H7 (cell line): ENCODE measurements around the gene HVCN1. TPM values are rescaled to one million over a fixed set of nuclear protein-coding genes. Genes with fewer than 3 reads are reported as not detected.

Experiments
- DNase-seq: peaks from one replicate; pipeline ENCODE4 v3.0.0; 2012
- H3K27me3 ChIP-seq: 2 replicates; pipeline ENCODE4 v1.6.0; 2011; ENCODE audit warnings: mild to moderate bottlenecking, low read length; ENCODE audit not compliant: control insufficient read depth, insufficient read depth
- H3K36me3 ChIP-seq: replicated peaks from 2 replicates; pipeline ENCODE4 v1.5.1; 2011; ENCODE audit warnings: low read length; ENCODE audit not compliant: control insufficient read depth, insufficient read depth
- H3K4me3 ChIP-seq: 2 replicates; pipeline ENCODE4 v1.5.1; 2011; ENCODE audit warnings: low read depth, mild to moderate bottlenecking, control low read depth, low read length, moderate library complexity; ENCODE audit not compliant: insufficient read depth
- total RNA-seq: library from RNA; depleted of rRNA; stranded (reverse); fragments of >200 nt; shearing (Covaris generic); gene quantifications from 2 replicates; pipeline ENCODE4 v1.2.3, GENCODE V29; 2014; rRNA removed

The HVCN1 gene
- total RNA-seq, 1 experiment from 2014 or later = 6.9 TPM

- DNase-seq = no peak
- Histone ChIP-seq H3K36me3 (no peaks in the 10 kb centered on the region), H3K27me3 (no peaks in the 10 kb centered on the region), H3K4me3 (no peak overlapping the region)
These were observed 89.6 kb downstream of the HVCN1 start for GRCh38 chr12:110599334-110599733.

Other genes with a start within 250 kb of the HVCN1 start
- gene ARPC3, start 238.8 kb downstream of the HVCN1 start, total RNA-seq = 237 and 256 TPM in 2 replicates
- gene GPN3, start 220.9 kb downstream of the HVCN1 start, total RNA-seq = 32.7 and 37.5 TPM in 2 replicates
- 22.4 and 34.7 TPM in 2 replicates for gene FAM216A, start 220.3 kb downstream of the HVCN1 start, total RNA-seq
- gene VPS29, start 187.0 kb downstream of the HVCN1 start, total RNA-seq = 43.3 and 58.1 TPM in 2 replicates
- gene RAD9B, start 186.8 kb downstream of the HVCN1 start, total RNA-seq = not detected in 2 replicates
- 4.6 and 7.4 TPM in 2 replicates for gene PPTC7, start 105.8 kb downstream of the HVCN1 start, total RNA-seq
- 6.2 and 7.8 TPM in 2 replicates for gene TCTN1, start 75.0 kb downstream of the HVCN1 start, total RNA-seq
- 251 and 310 TPM in 2 replicates for gene PPP1CC, start 53.8 kb upstream of the HVCN1 start, total RNA-seq
- 0.67 and 0.76 TPM in 2 replicates for gene CCDC63, start 157.9 kb upstream of the HVCN1 start, total RNA-seq
- not detected in 2 replicates for gene MYL2, start 231.5 kb upstream of the HVCN1 start, total RNA-seq